Bronchus fibroblast of lung (primary cell): ENCODE measurements around the gene OR4X1. TPM values are rescaled to one million over a fixed set of nuclear protein-coding genes. Genes with fewer than 3 reads are reported as not detected.

ENCODE experiments used
- total RNA-seq: library from RNA; depleted of rRNA; stranded (reverse); fragments of >200 nt; gene quantifications from 2 replicates; pipeline ENCODE4 v1.2.3, GENCODE V29; 2015

Gene OR4X1, protein sequence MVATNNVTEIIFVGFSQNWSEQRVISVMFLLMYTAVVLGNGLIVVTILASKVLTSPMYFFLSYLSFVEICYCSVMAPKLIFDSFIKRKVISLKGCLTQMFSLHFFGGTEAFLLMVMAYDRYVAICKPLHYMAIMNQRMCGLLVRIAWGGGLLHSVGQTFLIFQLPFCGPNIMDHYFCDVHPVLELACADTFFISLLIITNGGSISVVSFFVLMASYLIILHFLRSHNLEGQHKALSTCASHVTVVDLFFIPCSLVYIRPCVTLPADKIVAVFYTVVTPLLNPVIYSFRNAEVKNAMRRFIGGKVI
- total RNA-seq, result not detected in 2 replicates

DNA sequence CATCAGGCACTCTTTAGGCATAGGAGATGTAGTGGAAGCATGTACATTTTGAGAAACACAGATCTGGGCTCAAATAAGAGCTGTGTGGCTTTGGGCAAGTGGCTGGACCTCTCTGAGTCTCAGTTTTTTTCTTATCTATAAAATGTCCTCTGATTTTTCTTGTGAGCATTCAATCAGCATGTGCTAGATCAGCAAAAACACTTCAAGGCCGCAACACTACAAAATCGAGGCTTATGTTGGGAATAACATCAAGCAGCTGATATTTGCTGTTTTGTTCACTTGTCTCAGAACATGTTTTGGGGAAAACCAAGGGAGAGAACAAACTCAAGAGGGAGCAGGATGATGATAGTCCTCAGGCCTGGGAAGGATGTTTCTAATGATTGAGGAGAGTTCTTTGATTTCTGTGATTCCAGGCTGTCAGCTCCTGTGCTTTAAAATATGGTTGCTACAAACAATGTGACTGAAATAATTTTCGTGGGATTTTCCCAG lies at the start of gene OR4X1:
Gene OR4X1 (plus strand): TSS at position 439 of the 489 bp plus-strand sequence. CDS start 0 bp downstream, at position 439.

DNA sequence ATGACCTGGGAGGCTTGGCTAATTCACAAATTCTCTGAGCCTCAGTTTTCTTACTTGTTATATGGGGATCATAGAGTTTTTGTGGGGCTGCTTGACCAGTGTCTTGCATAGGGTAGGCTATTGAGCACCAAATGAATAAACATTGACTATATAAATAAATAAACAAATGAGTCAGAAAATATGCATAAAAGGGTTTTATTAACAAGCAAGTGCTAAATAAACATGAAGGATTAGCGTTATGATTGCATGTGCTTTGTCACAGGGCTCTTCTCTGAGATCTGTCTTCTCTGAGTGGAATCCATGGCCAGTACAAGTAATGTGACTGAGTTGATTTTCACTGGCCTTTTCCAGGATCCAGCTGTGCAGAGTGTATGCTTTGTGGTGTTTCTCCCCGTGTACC lies 47.2 kb upstream of the OR4X1 start, which contains the start of gene OR4B1:
Gene OR4B1 (plus strand): TSS at position 301 of the 400 bp plus-strand sequence. CDS start 0 bp downstream, at position 301.

DNA sequence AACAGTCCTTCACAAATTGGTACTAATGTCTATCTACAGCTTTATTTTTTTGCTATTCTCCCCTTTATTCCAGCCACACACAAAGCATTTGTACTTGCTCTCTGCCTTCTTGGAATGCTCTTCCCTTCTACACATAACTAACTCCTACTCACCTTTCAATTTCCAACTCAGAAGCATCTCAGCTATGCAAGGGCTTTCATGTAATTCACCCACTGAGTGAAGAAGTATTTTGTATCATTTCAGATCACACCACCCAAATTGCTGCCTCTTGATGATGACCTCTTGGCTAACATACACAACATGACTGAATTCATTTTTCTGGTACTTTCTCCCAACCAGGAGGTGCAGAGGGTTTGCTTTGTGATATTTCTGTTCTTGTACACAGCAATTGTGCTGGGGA lies 18.9 kb upstream of the OR4X1 start, which contains the start of gene OR4X2:
Gene OR4X2 (plus strand): TSS at position 301 of the 400 bp plus-strand sequence. CDS start 0 bp downstream, at position 301.

DNA sequence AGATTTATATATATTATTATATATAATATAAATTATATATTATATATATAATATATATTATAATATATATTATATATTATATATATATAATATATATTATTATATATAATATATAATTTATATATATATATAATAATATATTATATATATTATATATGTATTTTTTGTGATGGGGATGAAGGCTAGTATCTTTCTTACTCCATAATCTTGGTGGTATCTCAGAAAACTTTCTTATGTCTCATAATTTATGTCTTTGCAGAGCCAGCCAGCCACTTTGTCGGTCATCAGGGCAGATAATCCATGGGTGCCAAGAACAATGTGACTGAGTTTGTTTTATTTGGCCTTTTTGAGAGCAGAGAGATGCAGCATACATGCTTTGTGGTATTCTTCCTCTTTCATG lies 42.3 kb downstream of the OR4X1 start, which contains the start of gene OR4S1:
Gene OR4S1 (plus strand): TSS at position 301 of the 400 bp plus-strand sequence. CDS start 0 bp downstream, at position 301.

Other genes with a start within 250 kb of the OR4X1 start
- gene OR4B1, start 47.1 kb upstream of the OR4X1 start, total RNA-seq, result not detected in 2 replicates
- gene OR4X2, start 18.8 kb upstream of the OR4X1 start, total RNA-seq, result not detected in 2 replicates
- gene OR4S1, start 42.4 kb downstream of the OR4X1 start, total RNA-seq, result not detected in 2 replicates
- not detected in 2 replicates for gene OR4C3, start 61.1 kb downstream of the OR4X1 start, total RNA-seq
- gene OR4C5, start 102.6 kb downstream of the OR4X1 start, total RNA-seq, result not detected in 2 replicates
- gene OR4A47, start 224.9 kb downstream of the OR4X1 start, total RNA-seq, result not detected in 2 replicates